Measurements from ENCODE around the gene AXL. TPM values are rescaled to one million over a fixed set of nuclear protein-coding genes. Genes with fewer than 3 reads are reported as not detected.

Gene AXL
- total and polyA plus RNA-seq, 2 of the 13 experiments (the other 11 are each of a cell fraction or from before 2014, with no cell fraction given), result 0.71 to 5.9 TPM

GRCh38 chr19:41226053-41226873 lies 7.2 kb downstream of the AXL start (continued):
- TF ChIP-seq NFIC (IDR thresholded peaks at IDR 0.05; ENCODE audit: low read length) (no peak), TBL1XR1 (IDR thresholded peaks at IDR 0.05; ENCODE audit: borderline replicate concordance, low read length, partially characterized antibody) (peak; percentile 38), ADNP (CRISPR knock-in tag; IDR thresholded peaks at IDR 0.05) (no peak), RARA (CRISPR knock-in tag; IDR thresholded peaks at IDR 0.05) (peak; percentile 31; the same call in 1 of the 2 replicates), HNRNPUL1 (IDR thresholded peaks at IDR 0.05; ENCODE audit: low read depth, low read length) (no peak), NONO (IDR thresholded peaks at IDR 0.05) (no peak), NONO (CRISPR knock-in tag; conservative IDR thresholded peaks at IDR 0.05) (peak; percentile 75), ZNF501 (CRISPR knock-in tag; IDR thresholded peaks at IDR 0.05) (peak; percentile 69), ISX (CRISPR knock-in tag; conservative IDR thresholded peaks at IDR 0.05) (no peak), REST (IDR thresholded peaks at IDR 0.05; ENCODE audit: borderline replicate concordance in 1 of 2, low read depth in 1 of 2, low read length in 2 of 2) (peak in 1 of 2 experiments; percentile 12; a peak in 1 of 4 replicates), TBX2 (CRISPR knock-in tag; IDR thresholded peaks at IDR 0.05; ENCODE audit: borderline replicate concordance) (peak; percentile 64), DBP (CRISPR knock-in tag; IDR thresholded peaks at IDR 0.05; ENCODE audit: not compliant biosample characterization) (no peak), SOX13 (IDR thresholded peaks at IDR 0.05) (no peak), SOX13 (CRISPR knock-in tag; conservative IDR thresholded peaks at IDR 0.05 in 1 of 2, IDR thresholded peaks at IDR 0.05 in 1 of 2) (peak in 1 of 2 experiments; percentile 35; a peak in 1 of 4 replicates), ZBTB4 (CRISPR knock-in tag; IDR thresholded peaks at IDR 0.05; ENCODE audit: borderline replicate concordance) (no peak)
- TF ChIP-seq, protein P1, sequence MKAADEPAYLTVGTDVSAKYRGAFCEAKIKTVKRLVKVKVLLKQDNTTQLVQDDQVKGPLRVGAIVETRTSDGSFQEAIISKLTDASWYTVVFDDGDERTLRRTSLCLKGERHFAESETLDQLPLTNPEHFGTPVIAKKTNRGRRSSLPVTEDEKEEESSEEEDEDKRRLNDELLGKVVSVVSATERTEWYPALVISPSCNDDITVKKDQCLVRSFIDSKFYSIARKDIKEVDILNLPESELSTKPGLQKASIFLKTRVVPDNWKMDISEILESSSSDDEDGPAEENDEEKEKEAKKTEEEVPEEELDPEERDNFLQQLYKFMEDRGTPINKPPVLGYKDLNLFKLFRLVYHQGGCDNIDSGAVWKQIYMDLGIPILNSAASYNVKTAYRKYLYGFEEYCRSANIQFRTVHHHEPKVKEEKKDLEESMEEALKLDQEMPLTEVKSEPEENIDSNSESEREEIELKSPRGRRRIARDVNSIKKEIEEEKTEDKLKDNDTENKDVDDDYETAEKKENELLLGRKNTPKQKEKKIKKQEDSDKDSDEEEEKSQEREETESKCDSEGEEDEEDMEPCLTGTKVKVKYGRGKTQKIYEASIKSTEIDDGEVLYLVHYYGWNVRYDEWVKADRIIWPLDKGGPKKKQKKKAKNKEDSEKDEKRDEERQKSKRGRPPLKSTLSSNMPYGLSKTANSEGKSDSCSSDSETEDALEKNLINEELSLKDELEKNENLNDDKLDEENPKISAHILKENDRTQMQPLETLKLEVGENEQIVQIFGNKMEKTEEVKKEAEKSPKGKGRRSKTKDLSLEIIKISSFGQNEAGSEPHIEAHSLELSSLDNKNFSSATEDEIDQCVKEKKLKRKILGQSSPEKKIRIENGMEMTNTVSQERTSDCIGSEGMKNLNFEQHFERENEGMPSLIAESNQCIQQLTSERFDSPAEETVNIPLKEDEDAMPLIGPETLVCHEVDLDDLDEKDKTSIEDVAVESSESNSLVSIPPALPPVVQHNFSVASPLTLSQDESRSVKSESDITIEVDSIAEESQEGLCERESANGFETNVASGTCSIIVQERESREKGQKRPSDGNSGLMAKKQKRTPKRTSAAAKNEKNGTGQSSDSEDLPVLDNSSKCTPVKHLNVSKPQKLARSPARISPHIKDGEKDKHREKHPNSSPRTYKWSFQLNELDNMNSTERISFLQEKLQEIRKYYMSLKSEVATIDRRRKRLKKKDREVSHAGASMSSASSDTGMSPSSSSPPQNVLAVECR (CRISPR knock-in tag; IDR thresholded peaks at IDR 0.05; ENCODE audit: borderline replicate concordance), result peak; percentile 83

Measured in HepG2 (cell line).